Endothelial cell of umbilical vein (primary cell): ENCODE results near the gene ELMO1.

Source experiments
- CTCF ChIP-seq, 2 donors: IDR thresholded peaks; 1 replicate in 1 of 2; 2 replicates in 1 of 2; pipeline ENCODE4 v1.5.1; 2011; ENCODE audit warnings: low read length in 2 of 2, mild to moderate bottlenecking in 2 of 2, moderate library complexity in 2 of 2, control low read depth in 1 of 2, inconsistent platforms in 1 of 2, low read depth in 1 of 2; ENCODE audit not compliant: insufficient read depth in 1 of 2; ENCODE audit errors: extremely low read depth in 1 of 2
- EZH2 ChIP-seq: IDR thresholded peaks from 2 replicates; pipeline ENCODE4 v1.6.1; 2012; ENCODE audit warnings: borderline replicate concordance, low read depth, mild to moderate bottlenecking, moderate library complexity, low read length, inconsistent platforms; ENCODE audit not compliant: severe bottlenecking
- FOS ChIP-seq: IDR thresholded peaks from 2 replicates; pipeline ENCODE4 v1.6.1; 2011; ENCODE audit warnings: mild to moderate bottlenecking, low read length, moderate library complexity, borderline replicate concordance; ENCODE audit not compliant: insufficient read depth
- JUN ChIP-seq: IDR thresholded peaks from 2 replicates; pipeline ENCODE4 v1.6.1; 2011; ENCODE audit warnings: borderline replicate concordance, low read depth; ENCODE audit not compliant: insufficient read length, insufficient read depth
- MAX ChIP-seq: IDR thresholded peaks from 2 replicates; pipeline ENCODE4 v1.6.1; 2011; ENCODE audit not compliant: insufficient read depth, insufficient read length
- MYC ChIP-seq: IDR thresholded peaks from one replicate; pipeline ENCODE4 v1.6.1; 2011; ENCODE audit warnings: mild to moderate bottlenecking, low read depth, low read length
- POLR2A ChIP-seq: IDR thresholded peaks from 2 replicates; pipeline ENCODE4 v1.6.1; 2012; ENCODE audit warnings: low read depth, mild to moderate bottlenecking, control low read depth, low read length
- POLR2AphosphoS5 ChIP-seq: IDR thresholded peaks from 2 replicates; pipeline ENCODE4 v1.6.1; 2012; ENCODE audit warnings: low read depth, mild to moderate bottlenecking, control low read depth, low read length, moderate library complexity; ENCODE audit not compliant: insufficient read depth

GRCh38 chr7:36911788-36912187, 536.9 kb downstream of the ELMO1 start:
- no peak for TF ChIP-seq CTCF (IDR thresholded peaks at IDR 0.05; ENCODE audit: extremely low read depth in 1 of 2, insufficient read depth in 1 of 2, low read depth in 1 of 2, low read length in 2 of 2)
- TF ChIP-seq MAX: no peak
- no peak for TF ChIP-seq POLR2A
- no peak for TF ChIP-seq MYC
- no peak for TF ChIP-seq EZH2
- no peak for TF ChIP-seq POLR2AphosphoS5
- TF ChIP-seq JUN: no peak
- no peak for TF ChIP-seq FOS
